Liver (tissue), 9 donors: ENCODE measurements around the gene TSPAN8. TPM values are rescaled to one million over a fixed set of nuclear protein-coding genes. Genes with fewer than 3 reads are reported as not detected.

Experiments
- DNase-seq: peaks from one replicate; pipeline ENCODE4 v3.0.0-alpha.2; 2017; ENCODE audit warnings: low spot score
- H3K27ac ChIP-seq, 2 donors: one replicate each; pipeline ENCODE4 v1.7.0; 2013; ENCODE audit warnings: inconsistent platforms in 2 of 2, low read length in 2 of 2, control low read depth in 1 of 2, low read depth in 1 of 2, mild to moderate bottlenecking in 1 of 2
- H3K27me3 ChIP-seq, 4 donors: one replicate each; pipeline versions ENCODE4 v1.6.1 to v1.7.0; 2013; ENCODE audit warnings: low read length in 3 of 4, inconsistent platforms in 1 of 4, mild to moderate bottlenecking in 1 of 4, moderate library complexity in 1 of 4; ENCODE audit not compliant: control insufficient read depth in 4 of 4, insufficient read depth in 4 of 4
- H3K36me3 ChIP-seq, 4 donors: one replicate each; pipeline versions ENCODE4 v1.6.1 to v1.7.0; 2013; ENCODE audit warnings: low read length in 3 of 4, mild to moderate bottlenecking in 3 of 4, low read depth in 1 of 4, moderate library complexity in 1 of 4; ENCODE audit not compliant: control insufficient read depth in 4 of 4, insufficient read depth in 3 of 4
- H3K4me1 ChIP-seq, 4 donors: one replicate each; pipeline versions ENCODE4 v1.6.1 to v1.7.0; 2013; ENCODE audit warnings: low read length in 3 of 4, mild to moderate bottlenecking in 3 of 4, moderate library complexity in 1 of 4; ENCODE audit not compliant: control insufficient read depth in 4 of 4, insufficient read depth in 4 of 4
- H3K4me3 ChIP-seq, 3 donors: one replicate each; pipeline versions ENCODE4 v1.6.1 to v1.7.0; 2013; ENCODE audit warnings: low read length in 3 of 3, control low read depth in 1 of 3, low read depth in 1 of 3, mild to moderate bottlenecking in 1 of 3
- H3K9ac ChIP-seq, 2 donors: one replicate each; pipeline ENCODE4 v1.7.0; 2013; ENCODE audit warnings: low read length in 2 of 2, mild to moderate bottlenecking in 2 of 2, moderate library complexity in 2 of 2, control low read depth in 1 of 2, low read depth in 1 of 2
- H3K9me3 ChIP-seq, 4 donors: one replicate each; pipeline versions ENCODE4 v1.6.1 to v1.7.0; 2013; ENCODE audit warnings: low read length in 3 of 4; ENCODE audit not compliant: control insufficient read depth in 4 of 4
- EGR1 ChIP-seq, 2 donors: IDR thresholded peaks; 2 replicates each; pipeline ENCODE4 v1.6.1; 2016 to 2018; ENCODE audit warnings: antibody characterized with exemption in 2 of 2, low read depth in 2 of 2
- FOXA2 ChIP-seq: IDR thresholded peaks from 2 replicates; pipeline ENCODE4 v1.6.1; 2016; ENCODE audit warnings: antibody characterized with exemption
- GABPA ChIP-seq, 2 donors: IDR thresholded peaks in 1 of 2; conservative IDR thresholded peaks in 1 of 2; 2 replicates each; pipeline ENCODE4 v1.6.1; 2016; ENCODE audit warnings: antibody characterized with exemption in 2 of 2, mild to moderate bottlenecking in 1 of 2, moderate library complexity in 1 of 2
- HNF4A ChIP-seq, 2 donors: conservative IDR thresholded peaks; 2 replicates each; pipeline ENCODE4 v1.6.1; 2016; ENCODE audit warnings: antibody characterized with exemption in 2 of 2, mild to moderate bottlenecking in 2 of 2
- JUND ChIP-seq, 2 donors: IDR thresholded peaks; 2 replicates each; pipeline ENCODE4 v1.6.1; 2016; ENCODE audit warnings: antibody characterized with exemption in 2 of 2
- NR2F2 ChIP-seq: IDR thresholded peaks from 2 replicates; pipeline ENCODE4 v1.6.1; 2016; ENCODE audit warnings: antibody characterized with exemption
- RAD21 ChIP-seq, 2 donors: IDR thresholded peaks; 2 replicates each; pipeline ENCODE4 v1.6.1; 2016; ENCODE audit warnings: antibody characterized with exemption in 2 of 2, mild to moderate bottlenecking in 2 of 2
- RXRA ChIP-seq, 2 donors: IDR thresholded peaks; 2 replicates each; pipeline ENCODE4 v1.6.1; 2017 to 2018; ENCODE audit warnings: antibody characterized with exemption in 2 of 2, mild to moderate bottlenecking in 1 of 2
- SP1 ChIP-seq: IDR thresholded peaks from 2 replicates; pipeline ENCODE4 v1.6.1; 2018; ENCODE audit warnings: antibody characterized with exemption, mild to moderate bottlenecking
- TAF1 ChIP-seq: conservative IDR thresholded peaks from 2 replicates; pipeline ENCODE4 v1.6.1; 2016; ENCODE audit warnings: antibody characterized with exemption, mild to moderate bottlenecking
- YY1 ChIP-seq: IDR thresholded peaks from 2 replicates; pipeline ENCODE4 v1.6.1; 2016; ENCODE audit warnings: antibody characterized with exemption, mild to moderate bottlenecking
- WGBS: extraction: QIAGEN DNeasy Blood & Tissue Kit; methylation state at CpG from one replicate; pipeline ENCODE4 v1.1.7; 2013; 5-methylcytosine and 5-hydroxymethylcytosine counted together
- polyA plus RNA-seq, 2 donors: library from polyadenylated mRNA; stranded (reverse) in 1 of 2; unstranded in 1 of 2; fragments of 200-250 nt in 1 of 2; fragments of >200 nt in 1 of 2; fragmentation: Nextera tagmentation in 1 of 2; extraction: Ambion mirVana in 1 of 2; gene quantifications; one replicate each; pipeline versions ENCODE4 v1.2.1 to v1.2.3, GENCODE V29; 2013 to 2015
- total RNA-seq, 2 donors: library from RNA; depleted of rRNA; stranded (reverse); fragments of >200 nt; gene quantifications; one replicate each; pipeline ENCODE4 v1.2.3, GENCODE V29; 2014
- TF ChIP-seq, protein P1 (sequence below): IDR thresholded peaks from 2 replicates; pipeline ENCODE4 v1.6.1; 2016; ENCODE audit warnings: antibody characterized with exemption
- TF ChIP-seq, protein P2 (sequence below): fragments of 150-350 bp; IDR thresholded peaks from 2 replicates; pipeline ENCODE4 v1.5.1; 2017; ENCODE audit warnings: improper control_type of control experiment, low read depth, low read length; ENCODE audit not compliant: missing input control
- TF ChIP-seq, protein P3 (sequence below): IDR thresholded peaks from 2 replicates; pipeline ENCODE4 v1.6.1; 2016; ENCODE audit warnings: antibody characterized with exemption, mild to moderate bottlenecking
- TF ChIP-seq, protein P4 (sequence below): IDR thresholded peaks from 2 replicates; pipeline ENCODE4 v1.6.1; 2016; ENCODE audit warnings: antibody characterized with exemption
- donor health status: healthy.
- donor health status: healthy.
- donor health status: healthy.
- donor health status: healthy.
- donor health status: healthy.

The TSPAN8 gene
- total and polyA plus RNA-seq, 4 donors, result 0.65 to 9.3 (median 5.2) TPM

DNA sequence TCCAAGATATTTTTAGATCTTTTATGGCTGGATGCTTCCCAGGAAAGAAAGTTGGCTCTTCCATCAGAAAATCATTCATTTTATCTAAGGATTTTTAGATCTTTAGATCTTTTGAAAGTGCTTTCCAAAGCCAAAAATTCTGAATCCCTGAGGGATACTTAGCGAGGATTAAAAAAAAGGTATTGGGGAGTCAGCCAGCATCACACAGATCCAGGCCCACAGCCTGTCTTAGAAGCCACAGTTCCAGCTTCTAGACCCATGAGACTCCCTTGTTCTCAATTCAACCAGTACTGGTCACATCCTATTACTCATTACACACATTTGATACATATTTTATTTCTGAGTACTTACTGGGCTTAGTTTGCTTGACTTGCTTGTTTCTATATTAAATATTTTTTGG is 49.9 kb downstream of the TSPAN8 start:
- Histone ChIP-seq H3K4me3 (no peak overlapping the region), H3K4me1 (no peaks in the 10 kb centered on the region), H3K9ac (no peak overlapping the region), H3K9me3 (no peaks in the 10 kb centered on the region), H3K27me3 (no peaks in the 10 kb centered on the region), H3K27ac (no peak overlapping the region), H3K36me3 (no peaks in the 10 kb centered on the region)
- DNase-seq, result no peak
- no peak for TF ChIP-seq NR2F2
- TF ChIP-seq SP1, result no peak
- no peak for TF ChIP-seq RXRA (IDR thresholded peaks at IDR 0.05)
- TF ChIP-seq EGR1 (IDR thresholded peaks at IDR 0.05; ENCODE audit: low read depth in 2 of 2), result no peak
- no peak for TF ChIP-seq HNF4A (conservative IDR thresholded peaks at IDR 0.05)
- WGBS, result 89% methylated on average over 1 of the region's 1 CpG

DNA sequence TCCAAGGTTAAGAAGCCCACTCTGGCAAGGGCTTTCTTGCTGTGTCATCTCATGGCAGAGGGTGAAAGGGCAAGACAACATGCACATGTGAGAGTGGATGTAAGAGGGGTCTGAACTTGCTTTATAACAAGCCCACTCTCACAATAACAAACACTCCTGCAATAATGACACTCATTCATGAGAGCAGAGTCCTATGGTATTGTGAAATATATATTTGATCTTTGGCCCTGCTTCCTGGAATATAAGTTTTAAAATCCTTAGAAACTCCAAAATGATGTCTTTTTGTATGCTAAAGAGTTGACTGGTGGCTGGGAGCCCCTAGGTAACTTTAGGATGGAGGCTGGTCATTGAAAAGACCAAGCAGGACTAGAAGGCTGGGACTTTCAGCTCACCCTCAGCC is 51.8 kb downstream of the TSPAN8 start:
- H3K27ac ChIP-seq, result no peak overlapping the region
- H3K9me3 ChIP-seq, result no peaks in the 10 kb centered on the region
- no peak for DNase-seq
- H3K27me3 ChIP-seq, result no peaks in the 10 kb centered on the region
- H3K4me3 ChIP-seq, result no peak overlapping the region
- no peak overlapping the region for H3K9ac ChIP-seq
- H3K4me1 ChIP-seq, result no peaks in the 10 kb centered on the region
- no peak for TF ChIP-seq GABPA (IDR thresholded peaks at IDR 0.05 in 1 of 2, conservative IDR thresholded peaks at IDR 0.05 in 1 of 2)
- TF ChIP-seq NR2F2, result no peak
- TF ChIP-seq, protein P1, sequence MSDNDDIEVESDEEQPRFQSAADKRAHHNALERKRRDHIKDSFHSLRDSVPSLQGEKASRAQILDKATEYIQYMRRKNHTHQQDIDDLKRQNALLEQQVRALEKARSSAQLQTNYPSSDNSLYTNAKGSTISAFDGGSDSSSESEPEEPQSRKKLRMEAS, result no peak
- TF ChIP-seq, protein P2, sequence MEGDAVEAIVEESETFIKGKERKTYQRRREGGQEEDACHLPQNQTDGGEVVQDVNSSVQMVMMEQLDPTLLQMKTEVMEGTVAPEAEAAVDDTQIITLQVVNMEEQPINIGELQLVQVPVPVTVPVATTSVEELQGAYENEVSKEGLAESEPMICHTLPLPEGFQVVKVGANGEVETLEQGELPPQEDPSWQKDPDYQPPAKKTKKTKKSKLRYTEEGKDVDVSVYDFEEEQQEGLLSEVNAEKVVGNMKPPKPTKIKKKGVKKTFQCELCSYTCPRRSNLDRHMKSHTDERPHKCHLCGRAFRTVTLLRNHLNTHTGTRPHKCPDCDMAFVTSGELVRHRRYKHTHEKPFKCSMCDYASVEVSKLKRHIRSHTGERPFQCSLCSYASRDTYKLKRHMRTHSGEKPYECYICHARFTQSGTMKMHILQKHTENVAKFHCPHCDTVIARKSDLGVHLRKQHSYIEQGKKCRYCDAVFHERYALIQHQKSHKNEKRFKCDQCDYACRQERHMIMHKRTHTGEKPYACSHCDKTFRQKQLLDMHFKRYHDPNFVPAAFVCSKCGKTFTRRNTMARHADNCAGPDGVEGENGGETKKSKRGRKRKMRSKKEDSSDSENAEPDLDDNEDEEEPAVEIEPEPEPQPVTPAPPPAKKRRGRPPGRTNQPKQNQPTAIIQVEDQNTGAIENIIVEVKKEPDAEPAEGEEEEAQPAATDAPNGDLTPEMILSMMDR, result no peak
- no peak for TF ChIP-seq RXRA (IDR thresholded peaks at IDR 0.05)
- no peak for TF ChIP-seq HNF4A (conservative IDR thresholded peaks at IDR 0.05)
- TF ChIP-seq YY1, result no peak
- no peak for TF ChIP-seq TAF1
- TF ChIP-seq, protein P3, sequence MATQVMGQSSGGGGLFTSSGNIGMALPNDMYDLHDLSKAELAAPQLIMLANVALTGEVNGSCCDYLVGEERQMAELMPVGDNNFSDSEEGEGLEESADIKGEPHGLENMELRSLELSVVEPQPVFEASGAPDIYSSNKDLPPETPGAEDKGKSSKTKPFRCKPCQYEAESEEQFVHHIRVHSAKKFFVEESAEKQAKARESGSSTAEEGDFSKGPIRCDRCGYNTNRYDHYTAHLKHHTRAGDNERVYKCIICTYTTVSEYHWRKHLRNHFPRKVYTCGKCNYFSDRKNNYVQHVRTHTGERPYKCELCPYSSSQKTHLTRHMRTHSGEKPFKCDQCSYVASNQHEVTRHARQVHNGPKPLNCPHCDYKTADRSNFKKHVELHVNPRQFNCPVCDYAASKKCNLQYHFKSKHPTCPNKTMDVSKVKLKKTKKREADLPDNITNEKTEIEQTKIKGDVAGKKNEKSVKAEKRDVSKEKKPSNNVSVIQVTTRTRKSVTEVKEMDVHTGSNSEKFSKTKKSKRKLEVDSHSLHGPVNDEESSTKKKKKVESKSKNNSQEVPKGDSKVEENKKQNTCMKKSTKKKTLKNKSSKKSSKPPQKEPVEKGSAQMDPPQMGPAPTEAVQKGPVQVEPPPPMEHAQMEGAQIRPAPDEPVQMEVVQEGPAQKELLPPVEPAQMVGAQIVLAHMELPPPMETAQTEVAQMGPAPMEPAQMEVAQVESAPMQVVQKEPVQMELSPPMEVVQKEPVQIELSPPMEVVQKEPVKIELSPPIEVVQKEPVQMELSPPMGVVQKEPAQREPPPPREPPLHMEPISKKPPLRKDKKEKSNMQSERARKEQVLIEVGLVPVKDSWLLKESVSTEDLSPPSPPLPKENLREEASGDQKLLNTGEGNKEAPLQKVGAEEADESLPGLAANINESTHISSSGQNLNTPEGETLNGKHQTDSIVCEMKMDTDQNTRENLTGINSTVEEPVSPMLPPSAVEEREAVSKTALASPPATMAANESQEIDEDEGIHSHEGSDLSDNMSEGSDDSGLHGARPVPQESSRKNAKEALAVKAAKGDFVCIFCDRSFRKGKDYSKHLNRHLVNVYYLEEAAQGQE, result no peak
- TF ChIP-seq SP1, result no peak
- no peak for TF ChIP-seq RAD21 (IDR thresholded peaks at IDR 0.05)
- TF ChIP-seq EGR1 (IDR thresholded peaks at IDR 0.05; ENCODE audit: low read depth in 2 of 2), result no peak
- no peak for TF ChIP-seq FOXA2
- H3K36me3 ChIP-seq, result no peaks in the 10 kb centered on the region

DNA sequence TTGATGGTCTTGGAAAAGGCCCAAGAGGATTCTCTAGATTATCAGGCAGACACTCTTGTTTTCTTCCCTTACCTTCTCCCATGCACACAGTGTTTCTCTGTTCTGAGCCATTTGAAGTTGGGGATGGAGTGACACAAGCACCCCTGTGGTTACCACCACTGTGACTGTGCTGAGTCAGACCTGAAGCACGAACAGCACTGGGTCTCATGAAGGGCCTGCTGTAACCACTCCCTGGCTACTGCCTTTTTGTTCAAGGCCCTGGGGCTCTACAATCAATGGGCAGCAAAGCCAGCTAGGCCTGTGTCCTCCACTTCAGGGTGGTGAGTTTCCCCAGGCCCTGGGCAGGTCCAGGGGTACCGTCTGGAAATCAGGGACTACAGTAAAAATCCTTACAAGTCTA is 65.5 kb downstream of the TSPAN8 start:
- Histone ChIP-seq H3K36me3 (no peaks in the 10 kb centered on the region), H3K9me3 (no peaks in the 10 kb centered on the region), H3K27ac (no peak overlapping the region), H3K4me3 (no peak overlapping the region), H3K4me1 (no peaks in the 10 kb centered on the region), H3K27me3 (no peaks in the 10 kb centered on the region), H3K9ac (no peak overlapping the region)
- TF ChIP-seq, protein P2, result no peak
- TF ChIP-seq GABPA (IDR thresholded peaks at IDR 0.05 in 1 of 2, conservative IDR thresholded peaks at IDR 0.05 in 1 of 2) (no peak), SP1 (no peak), RXRA (IDR thresholded peaks at IDR 0.05) (no peak), JUND (IDR thresholded peaks at IDR 0.05) (no peak), FOXA2 (no peak), EGR1 (IDR thresholded peaks at IDR 0.05; ENCODE audit: low read depth in 2 of 2) (no peak), HNF4A (conservative IDR thresholded peaks at IDR 0.05) (no peak)
- TF ChIP-seq, protein P4, sequence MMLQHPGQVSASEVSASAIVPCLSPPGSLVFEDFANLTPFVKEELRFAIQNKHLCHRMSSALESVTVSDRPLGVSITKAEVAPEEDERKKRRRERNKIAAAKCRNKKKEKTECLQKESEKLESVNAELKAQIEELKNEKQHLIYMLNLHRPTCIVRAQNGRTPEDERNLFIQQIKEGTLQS, result no peak
- TF ChIP-seq, protein P3, result no peak
- 49% methylated on average over 2 of the region's 2 CpGs for WGBS
- DNase-seq, result no peak
